A549 (cell line): Measurements from ENCODE around the gene ENPEP.

Source experiments
- MAFK ChIP-seq: fragments of 450-650 bp; IDR thresholded peaks from 2 replicates; pipeline ENCODE4 v1.6.1; 2014; ENCODE audit not compliant: partially characterized antibody
- POLR2A ChIP-seq: IDR thresholded peaks from 2 replicates; pipeline ENCODE4 v1.6.1; 2012; ENCODE audit warnings: mild to moderate bottlenecking, low read length
- TP53 ChIP-seq: fragments of 250-450 bp; sonication (Bioruptor Pico); IDR thresholded peaks from 2 replicates; pipeline ENCODE4 v1.5.0; 2021; ENCODE audit warnings: mild to moderate bottlenecking, moderate library complexity
- ZFP36 ChIP-seq: fragments of 450-650 bp; IDR thresholded peaks from 2 replicates; pipeline ENCODE4 v1.6.1; 2014; ENCODE audit warnings: borderline replicate concordance; ENCODE audit not compliant: partially characterized antibody
- TF ChIP-seq, protein P1 (sequence below): fragments of >200 bp; sonication (Bioruptor Twin); formaldehyde crosslinking; IDR thresholded peaks from 3 replicates; pipeline ENCODE4 v1.5.1; 2016
- TF ChIP-seq, protein P2 (sequence below): IDR thresholded peaks from 2 replicates; pipeline ENCODE4 v1.6.1; 2012
- TF ChIP-seq, protein P3 (sequence below): fragments of 200-600 bp; sonication (generic); IDR thresholded peaks from 2 replicates; pipeline ENCODE4 v1.6.1; 2016; ENCODE audit warnings: antibody characterized with exemption, mild to moderate bottlenecking, moderate library complexity

DNA sequence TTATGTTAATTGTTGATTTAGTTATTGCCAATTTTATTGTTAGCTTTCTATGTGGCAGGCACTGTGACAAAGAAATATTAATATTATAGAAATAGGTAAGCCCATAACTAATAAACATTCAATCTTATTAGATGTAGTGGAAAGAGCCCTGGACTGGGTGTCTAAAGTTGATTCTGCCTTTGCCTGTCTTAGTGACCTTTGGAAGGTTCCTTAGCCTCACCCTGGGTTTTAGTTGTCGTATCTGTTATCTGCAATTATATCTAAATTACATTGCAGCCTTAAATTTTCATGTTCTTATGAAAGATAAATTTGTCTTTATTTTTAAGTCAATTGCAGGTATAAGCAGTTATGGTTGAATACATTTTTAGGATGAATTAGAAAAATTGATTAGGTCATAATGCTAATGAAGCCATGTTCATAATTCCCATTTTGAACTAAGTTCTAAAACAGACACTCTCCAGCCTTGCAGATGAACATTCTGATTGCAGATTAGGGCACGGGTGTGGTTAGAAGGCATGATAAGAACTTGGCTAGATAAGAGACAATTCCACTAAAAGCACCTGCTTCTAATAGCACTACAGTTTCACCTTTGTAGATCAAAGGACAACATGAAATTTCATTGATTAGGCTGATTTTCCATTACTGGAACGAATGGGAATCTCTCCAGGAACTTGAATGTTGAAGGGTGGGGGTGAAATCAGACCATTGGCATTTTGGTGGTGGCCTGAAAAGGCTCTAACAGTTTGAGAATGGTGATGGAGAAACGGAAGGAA, 17.3 kb upstream of the ENPEP start:
- TF ChIP-seq, protein P1, sequence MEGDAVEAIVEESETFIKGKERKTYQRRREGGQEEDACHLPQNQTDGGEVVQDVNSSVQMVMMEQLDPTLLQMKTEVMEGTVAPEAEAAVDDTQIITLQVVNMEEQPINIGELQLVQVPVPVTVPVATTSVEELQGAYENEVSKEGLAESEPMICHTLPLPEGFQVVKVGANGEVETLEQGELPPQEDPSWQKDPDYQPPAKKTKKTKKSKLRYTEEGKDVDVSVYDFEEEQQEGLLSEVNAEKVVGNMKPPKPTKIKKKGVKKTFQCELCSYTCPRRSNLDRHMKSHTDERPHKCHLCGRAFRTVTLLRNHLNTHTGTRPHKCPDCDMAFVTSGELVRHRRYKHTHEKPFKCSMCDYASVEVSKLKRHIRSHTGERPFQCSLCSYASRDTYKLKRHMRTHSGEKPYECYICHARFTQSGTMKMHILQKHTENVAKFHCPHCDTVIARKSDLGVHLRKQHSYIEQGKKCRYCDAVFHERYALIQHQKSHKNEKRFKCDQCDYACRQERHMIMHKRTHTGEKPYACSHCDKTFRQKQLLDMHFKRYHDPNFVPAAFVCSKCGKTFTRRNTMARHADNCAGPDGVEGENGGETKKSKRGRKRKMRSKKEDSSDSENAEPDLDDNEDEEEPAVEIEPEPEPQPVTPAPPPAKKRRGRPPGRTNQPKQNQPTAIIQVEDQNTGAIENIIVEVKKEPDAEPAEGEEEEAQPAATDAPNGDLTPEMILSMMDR: no peak
- TF ChIP-seq, protein P2, sequence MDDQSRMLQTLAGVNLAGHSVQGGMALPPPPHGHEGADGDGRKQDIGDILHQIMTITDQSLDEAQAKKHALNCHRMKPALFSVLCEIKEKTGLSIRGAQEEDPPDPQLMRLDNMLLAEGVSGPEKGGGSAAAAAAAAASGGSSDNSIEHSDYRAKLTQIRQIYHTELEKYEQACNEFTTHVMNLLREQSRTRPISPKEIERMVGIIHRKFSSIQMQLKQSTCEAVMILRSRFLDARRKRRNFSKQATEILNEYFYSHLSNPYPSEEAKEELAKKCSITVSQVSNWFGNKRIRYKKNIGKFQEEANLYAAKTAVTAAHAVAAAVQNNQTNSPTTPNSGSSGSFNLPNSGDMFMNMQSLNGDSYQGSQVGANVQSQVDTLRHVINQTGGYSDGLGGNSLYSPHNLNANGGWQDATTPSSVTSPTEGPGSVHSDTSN: no peak
- TF ChIP-seq, protein P3, sequence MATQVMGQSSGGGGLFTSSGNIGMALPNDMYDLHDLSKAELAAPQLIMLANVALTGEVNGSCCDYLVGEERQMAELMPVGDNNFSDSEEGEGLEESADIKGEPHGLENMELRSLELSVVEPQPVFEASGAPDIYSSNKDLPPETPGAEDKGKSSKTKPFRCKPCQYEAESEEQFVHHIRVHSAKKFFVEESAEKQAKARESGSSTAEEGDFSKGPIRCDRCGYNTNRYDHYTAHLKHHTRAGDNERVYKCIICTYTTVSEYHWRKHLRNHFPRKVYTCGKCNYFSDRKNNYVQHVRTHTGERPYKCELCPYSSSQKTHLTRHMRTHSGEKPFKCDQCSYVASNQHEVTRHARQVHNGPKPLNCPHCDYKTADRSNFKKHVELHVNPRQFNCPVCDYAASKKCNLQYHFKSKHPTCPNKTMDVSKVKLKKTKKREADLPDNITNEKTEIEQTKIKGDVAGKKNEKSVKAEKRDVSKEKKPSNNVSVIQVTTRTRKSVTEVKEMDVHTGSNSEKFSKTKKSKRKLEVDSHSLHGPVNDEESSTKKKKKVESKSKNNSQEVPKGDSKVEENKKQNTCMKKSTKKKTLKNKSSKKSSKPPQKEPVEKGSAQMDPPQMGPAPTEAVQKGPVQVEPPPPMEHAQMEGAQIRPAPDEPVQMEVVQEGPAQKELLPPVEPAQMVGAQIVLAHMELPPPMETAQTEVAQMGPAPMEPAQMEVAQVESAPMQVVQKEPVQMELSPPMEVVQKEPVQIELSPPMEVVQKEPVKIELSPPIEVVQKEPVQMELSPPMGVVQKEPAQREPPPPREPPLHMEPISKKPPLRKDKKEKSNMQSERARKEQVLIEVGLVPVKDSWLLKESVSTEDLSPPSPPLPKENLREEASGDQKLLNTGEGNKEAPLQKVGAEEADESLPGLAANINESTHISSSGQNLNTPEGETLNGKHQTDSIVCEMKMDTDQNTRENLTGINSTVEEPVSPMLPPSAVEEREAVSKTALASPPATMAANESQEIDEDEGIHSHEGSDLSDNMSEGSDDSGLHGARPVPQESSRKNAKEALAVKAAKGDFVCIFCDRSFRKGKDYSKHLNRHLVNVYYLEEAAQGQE: no peak
- TF ChIP-seq POLR2A (no peak), TP53 (CRISPR knock-in tag) (no peak), MAFK (no peak), ZFP36 (no peak)
